Kidney (tissue), 14 donors: ENCODE results near the gene RTCA. TPM values are rescaled to one million over a fixed set of nuclear protein-coding genes. Genes with fewer than 3 reads are reported as not detected.
"Not testable (repeated sequence)": the region's sequence is repeated elsewhere in the genome, so short reads cannot be mapped to it uniquely, and the experiment has no call there.

Experiments used
- DNase-seq, 5 donors: peaks; one replicate each; pipeline ENCODE4 v3.0.0-alpha.2; 2013 to 2020
- FAIRE-seq: peaks from 2 replicates; lab custom pipeline; 2012; peaks lifted over from hg19 to GRCh38; lab: Jason Lieb, UNC
- H3K27ac ChIP-seq, 2 donors: one replicate each; pipeline ENCODE4 v1.7.0; 2013; ENCODE audit warnings: low read depth in 2 of 2, low read length in 2 of 2, inconsistent platforms in 1 of 2
- H3K27me3 ChIP-seq: one replicate; pipeline ENCODE4 v1.7.1; 2013; ENCODE audit warnings: low read length, inconsistent platforms; ENCODE audit not compliant: control insufficient read depth, insufficient read depth
- H3K36me3 ChIP-seq, 3 donors: one replicate each; pipeline versions ENCODE4 v1.7.0 to v1.7.1; 2013; ENCODE audit warnings: low read length in 3 of 3, control low read depth in 1 of 3, inconsistent platforms in 1 of 3; ENCODE audit not compliant: insufficient read depth in 3 of 3, control insufficient read depth in 2 of 3
- H3K4me1 ChIP-seq, 3 donors: one replicate each; pipeline versions ENCODE4 v1.7.0 to v1.7.1; 2013; ENCODE audit warnings: low read length in 3 of 3, inconsistent platforms in 1 of 3, low read depth in 1 of 3; ENCODE audit not compliant: control insufficient read depth in 2 of 3, insufficient read depth in 2 of 3
- H3K4me3 ChIP-seq, 3 donors: one replicate each; pipeline versions ENCODE4 v1.7.0 to v1.8.1; 2013; ENCODE audit warnings: low read length in 3 of 3, control low read depth in 1 of 3, inconsistent platforms in 1 of 3
- H3K9ac ChIP-seq, 3 donors: one replicate each; pipeline versions ENCODE4 v1.7.0 to v1.7.1; 2013; ENCODE audit warnings: low read length in 3 of 3, control low read depth in 1 of 3, inconsistent platforms in 1 of 3
- H3K9me3 ChIP-seq, 3 donors: one replicate each; pipeline versions ENCODE4 v1.7.0 to v1.7.1; 2013; ENCODE audit warnings: low read length in 3 of 3, control low read depth in 1 of 3, inconsistent platforms in 1 of 3; ENCODE audit not compliant: control insufficient read depth in 2 of 3, insufficient read depth in 1 of 3
- CTCF ChIP-seq: IDR thresholded peaks from 3 replicates; pipeline ENCODE4 v1.5.1; 2012; ENCODE audit warnings: mild to moderate bottlenecking, moderate library complexity, borderline replicate concordance; ENCODE audit not compliant: insufficient read depth; ENCODE audit errors: extremely low read depth
- intact Hi-C: fragments of 100-400 bp; cut with DNase I; formaldehyde crosslinking; loops from one replicate; pipeline ENCODE4 v1.11.1; 2022
- polyA plus RNA-seq: library from polyadenylated mRNA; stranded (reverse); fragments of 350-450 nt; fragmentation: Illumina TruSeq; extraction: RNeasy Lipid Tissue Mini Kit (QIAGEN cat#74804); gene quantifications from one replicate; pipeline ENCODE4 v1.2.3, GENCODE V29; 2014; ENCODE audit warnings: low read depth, low replicate concordance; ENCODE audit not compliant: insufficient read depth
- total RNA-seq: library from RNA; stranded (reverse); fragmentation: NEBNext Ultra II Directional; extraction: Animal tissue kit (Norgen Biotek cat#: 25700); gene quantifications from one replicate; pipeline ENCODE4 v1.2.1, GENCODE V29; 2021
- donor health status: control.
- donor health status: control.
- donor health status: control.
- donor health status: control.
- donor health status: control.
- donor health status: DM: yes; HTN: yes; CAD: no.
- donor health status: Normal renal cell carcinoma (clear cell type).

Gene RTCA
- total and polyA plus RNA-seq, 2 donors from 2014 or later: 30.8 to 51.1 TPM

GRCh38 chr1:100322436-100323211, 56.6 kb downstream of the RTCA start:
- Histone ChIP-seq H3K27ac (peak overlapping the region in 1 of 2 donors; percentile 33), H3K4me1 (peaks cover 0 to 20% (median 6%) of the 10 kb centered on the region in 3 donors), H3K9ac (no peak overlapping the region), H3K27me3 (no peaks in the 10 kb centered on the region), H3K4me3 (no peak overlapping the region), H3K36me3 (no peaks in the 10 kb centered on the region), H3K9me3 (peaks cover 0 to 10% (median 0%) of the 10 kb centered on the region in 3 donors)
- intact Hi-C loops: no loop called here
- peak in 2 of 5 donors; percentile 17 to 26 for DNase-seq
- peak; percentile 78 for FAIRE-seq
- no peak for TF ChIP-seq CTCF

- peak overlapping the region in 1 of 2 donors; percentile 51 for H3K27ac ChIP-seq
- DNase-seq (no peak), FAIRE-seq (no peak)
- H3K36me3 ChIP-seq: no peaks in the 10 kb centered on the region
- H3K4me1 ChIP-seq: peaks cover 0 to 20% (median 6%) of the 10 kb centered on the region in 3 donors
- peaks cover 0 to 10% (median 0%) of the 10 kb centered on the region in 3 donors for H3K9me3 ChIP-seq
- no peak for TF ChIP-seq CTCF
- no peaks in the 10 kb centered on the region for H3K27me3 ChIP-seq
- no peak overlapping the region for H3K9ac ChIP-seq
- intact Hi-C loops: no loop called here
- H3K4me3 ChIP-seq: no peak overlapping the region
These were observed 57.5 kb downstream of the RTCA start for GRCh38 chr1:100323419-100324106.

- H3K4me1 ChIP-seq: peaks cover 0 to 15% (median 6%) of the 10 kb centered on the region in 3 donors
- no peak overlapping the region for H3K9ac ChIP-seq
- H3K27me3 ChIP-seq: no peaks in the 10 kb centered on the region
- FAIRE-seq (no peak), DNase-seq (peak in 3 of 5 donors; percentile 33 to 87 (median 81))
- no peaks in the 10 kb centered on the region for H3K36me3 ChIP-seq
- no peak for TF ChIP-seq CTCF
- H3K4me3 ChIP-seq: no peak overlapping the region
- intact Hi-C loops: no loop called here
- no peak overlapping the region for H3K27ac ChIP-seq
- H3K9me3 ChIP-seq: peaks cover 0 to 1% (median 0%) of the 10 kb centered on the region in 3 donors
These were observed 59.7 kb downstream of the RTCA start for GRCh38 chr1:100325415-100326324.

GRCh38 chr1:100326325-100326670, 60.3 kb downstream of the RTCA start:
- intact Hi-C loops: not testable (repeated sequence)

More at GRCh38 chr1:100326325-100326670, 60.3 kb downstream of the RTCA start:
- FAIRE-seq, H3K9me3 ChIP-seq, DNase-seq, H3K27ac ChIP-seq, H3K36me3 ChIP-seq, H3K4me3 ChIP-seq, H3K27me3 ChIP-seq, H3K9ac ChIP-seq: not testable (repeated sequence)
- H3K4me1 ChIP-seq: peaks cover 0 to 11% (median 6%) of the 10 kb centered on the region in 3 donors
